ENCODE measurements around the gene ZFP30.
"Not testable (repeated sequence)": the region's sequence is repeated elsewhere in the genome, so short reads cannot be mapped to it uniquely, and the experiment has no call there.

The ZFP30 gene

GRCh38 chr19:37691881-37692504 is 36.7 kb upstream of the ZFP30 start:
- TF ChIP-seq GLIS3 (CRISPR knock-in tag; IDR thresholded peaks at IDR 0.05) (no peak), ZNF565 (CRISPR knock-in tag; conservative IDR thresholded peaks at IDR 0.05; ENCODE audit: low read depth) (no peak), ARNTL (CRISPR knock-in tag; IDR thresholded peaks at IDR 0.05; ENCODE audit: borderline replicate concordance, low read depth) (no peak), ZNF8 (CRISPR knock-in tag; IDR thresholded peaks at IDR 0.05) (no peak), PPARA (CRISPR knock-in tag; IDR thresholded peaks at IDR 0.05; ENCODE audit: borderline replicate concordance) (no peak), TOX (CRISPR knock-in tag; IDR thresholded peaks at IDR 0.05; ENCODE audit: borderline replicate concordance) (no peak), ZNF70 (CRISPR knock-in tag; IDR thresholded peaks at IDR 0.05) (peak; percentile 70; the same call in 1 of the 2 replicates), CSDC2 (CRISPR knock-in tag; IDR thresholded peaks at IDR 0.05) (0 out of 2 replicates have a peak, but pooled peaks have one; percentile 61), ESRRG (CRISPR knock-in tag; IDR thresholded peaks at IDR 0.05) (no peak)
- ATAC-seq, result peak; percentile 97

- no peak for ATAC-seq
- TF ChIP-seq ESRRG (CRISPR knock-in tag; IDR thresholded peaks at IDR 0.05), result no peak
- no peak for TF ChIP-seq CSRNP3 (CRISPR knock-in tag; IDR thresholded peaks at IDR 0.05)
- TF ChIP-seq ZFP3 (CRISPR knock-in tag; IDR thresholded peaks at IDR 0.05), result no peak
- no peak for TF ChIP-seq RARB (CRISPR knock-in tag; IDR thresholded peaks at IDR 0.05)
- no peak for TF ChIP-seq OSR1 (CRISPR knock-in tag; IDR thresholded peaks at IDR 0.05)
- TF ChIP-seq SNAI2 (CRISPR knock-in tag; IDR thresholded peaks at IDR 0.05), result no peak
- no peak for TF ChIP-seq BACH2 (CRISPR knock-in tag; IDR thresholded peaks at IDR 0.05; ENCODE audit: borderline replicate concordance)
- no peak for TF ChIP-seq CSDC2 (CRISPR knock-in tag; IDR thresholded peaks at IDR 0.05)
Measured at GRCh38 chr19:37683520-37683919, 28.3 kb upstream of the ZFP30 start.

- no peak for TF ChIP-seq POU6F1 (CRISPR knock-in tag; IDR thresholded peaks at IDR 0.05; ENCODE audit: borderline replicate concordance, low read depth)
- no peak for TF ChIP-seq BACH2 (CRISPR knock-in tag; IDR thresholded peaks at IDR 0.05; ENCODE audit: borderline replicate concordance)
- no peak for TF ChIP-seq ZC3H10 (CRISPR knock-in tag; IDR thresholded peaks at IDR 0.05)
- no peak for TF ChIP-seq PPARA (CRISPR knock-in tag; IDR thresholded peaks at IDR 0.05; ENCODE audit: borderline replicate concordance)
- no peak for TF ChIP-seq GLIS3 (CRISPR knock-in tag; IDR thresholded peaks at IDR 0.05)
- TF ChIP-seq TOX (CRISPR knock-in tag; IDR thresholded peaks at IDR 0.05; ENCODE audit: borderline replicate concordance), result no peak
- TF ChIP-seq CREB5 (CRISPR knock-in tag; IDR thresholded peaks at IDR 0.05; ENCODE audit: low read depth), result no peak
- no peak for TF ChIP-seq CSDC2 (CRISPR knock-in tag; IDR thresholded peaks at IDR 0.05)
- no peak for TF ChIP-seq RARB (CRISPR knock-in tag; IDR thresholded peaks at IDR 0.05)
- TF ChIP-seq ZNF8 (CRISPR knock-in tag; IDR thresholded peaks at IDR 0.05), result no peak
- TF ChIP-seq ESRRG (CRISPR knock-in tag; IDR thresholded peaks at IDR 0.05), result no peak
- no peak for TF ChIP-seq PATZ1 (CRISPR knock-in tag; IDR thresholded peaks at IDR 0.05; ENCODE audit: borderline replicate concordance)
- no peak for TF ChIP-seq SNAI2 (CRISPR knock-in tag; IDR thresholded peaks at IDR 0.05)
- no peak for ATAC-seq
Measured at GRCh38 chr19:37669450-37669914, 14.2 kb upstream of the ZFP30 start.

GRCh38 chr19:37657157-37657556 is 1.9 kb upstream of the ZFP30 start:
- ATAC-seq, result not testable (repeated sequence)
